Lower lobe of right lung (tissue), 2 donors: ENCODE data around the gene MPZL3. TPM values are rescaled to one million over a fixed set of nuclear protein-coding genes. Genes with fewer than 3 reads are reported as not detected.

ENCODE experiments used
- ATAC-seq, 2 donors: fragments of 200-7000 bp; cut with Tn5 transposase; one replicate each; pipeline ENCODE4 v1.9.1; 2020 to 2022; ENCODE audit warnings: mild to moderate bottlenecking in 2 of 2, moderate library complexity in 2 of 2
- DNase-seq: peaks from one replicate; pipeline ENCODE4 v3.0.0-alpha.2; 2020
- H3K27ac ChIP-seq: fragments of 200-600 bp; one replicate; pipeline ENCODE4 v1.8.0; 2022
- H3K27me3 ChIP-seq: fragments of 200-600 bp; one replicate; pipeline ENCODE4 v1.8.0; 2022; ENCODE audit warnings: low read depth
- H3K36me3 ChIP-seq: fragments of 200-600 bp; one replicate; pipeline ENCODE4 v1.8.0; 2022; ENCODE audit warnings: mild to moderate bottlenecking
- H3K4me1 ChIP-seq: fragments of 200-600 bp; one replicate; pipeline ENCODE4 v1.8.0; 2022
- H3K4me3 ChIP-seq: fragments of 200-600 bp; one replicate; pipeline ENCODE4 v1.8.0; 2022; ENCODE audit warnings: mild to moderate bottlenecking
- H3K9me3 ChIP-seq: fragments of 200-600 bp; one replicate; pipeline ENCODE4 v1.8.0; 2022
- intact Hi-C: fragments of 100-400 bp; cut with DNase I; formaldehyde crosslinking; loops from one replicate; pipeline ENCODE4 v1.11.0; 2022
- total RNA-seq: library from RNA; stranded (reverse); fragmentation: NEBNext Ultra II Directional; extraction: Animal tissue kit (Norgen Biotek cat#: 25700); gene quantifications from one replicate; pipeline ENCODE4 v1.2.1, GENCODE V29; 2021
- TF ChIP-seq, protein P1 (sequence below): fragments of 200-600 bp; IDR thresholded peaks from one replicate; pipeline ENCODE4 v1.8.0; 2022; ENCODE audit warnings: antibody characterized with exemption, mild to moderate bottlenecking
- donor health status: DM: no; HTN: yes; CAD: no; lungs with severe emphysema.

MPZL3 gene
- total RNA-seq, 1 donor from 2014 or later, result 12.8 TPM

DNA sequence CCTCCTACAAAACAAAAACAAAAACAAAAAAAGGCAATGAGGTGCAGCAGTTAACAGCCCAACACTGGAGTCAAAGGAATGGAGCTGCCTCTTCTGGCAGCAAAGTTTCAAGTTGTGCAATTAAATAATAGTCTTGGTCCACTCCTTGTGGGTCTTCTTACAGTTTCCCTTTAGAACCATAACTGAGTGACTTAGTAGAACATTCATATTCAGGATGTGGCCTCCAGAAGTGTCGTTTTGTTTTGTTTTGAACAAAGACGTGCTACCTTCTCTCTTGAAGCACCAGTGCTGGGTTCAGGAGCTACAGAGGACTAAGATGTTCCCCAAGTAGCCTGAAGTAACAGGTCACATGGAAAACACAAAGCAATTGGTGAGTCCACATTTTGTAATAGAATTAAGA, 25.4 kb downstream of the MPZL3 start:
- peak overlapping the region; percentile 63 for H3K27ac ChIP-seq
- TF ChIP-seq, protein P1, sequence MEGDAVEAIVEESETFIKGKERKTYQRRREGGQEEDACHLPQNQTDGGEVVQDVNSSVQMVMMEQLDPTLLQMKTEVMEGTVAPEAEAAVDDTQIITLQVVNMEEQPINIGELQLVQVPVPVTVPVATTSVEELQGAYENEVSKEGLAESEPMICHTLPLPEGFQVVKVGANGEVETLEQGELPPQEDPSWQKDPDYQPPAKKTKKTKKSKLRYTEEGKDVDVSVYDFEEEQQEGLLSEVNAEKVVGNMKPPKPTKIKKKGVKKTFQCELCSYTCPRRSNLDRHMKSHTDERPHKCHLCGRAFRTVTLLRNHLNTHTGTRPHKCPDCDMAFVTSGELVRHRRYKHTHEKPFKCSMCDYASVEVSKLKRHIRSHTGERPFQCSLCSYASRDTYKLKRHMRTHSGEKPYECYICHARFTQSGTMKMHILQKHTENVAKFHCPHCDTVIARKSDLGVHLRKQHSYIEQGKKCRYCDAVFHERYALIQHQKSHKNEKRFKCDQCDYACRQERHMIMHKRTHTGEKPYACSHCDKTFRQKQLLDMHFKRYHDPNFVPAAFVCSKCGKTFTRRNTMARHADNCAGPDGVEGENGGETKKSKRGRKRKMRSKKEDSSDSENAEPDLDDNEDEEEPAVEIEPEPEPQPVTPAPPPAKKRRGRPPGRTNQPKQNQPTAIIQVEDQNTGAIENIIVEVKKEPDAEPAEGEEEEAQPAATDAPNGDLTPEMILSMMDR, result no peak
- H3K4me1 ChIP-seq, result peaks cover 53% of the 10 kb centered on the region
- H3K9me3 ChIP-seq, result no peaks in the 10 kb centered on the region
- H3K27me3 ChIP-seq, result no peaks in the 10 kb centered on the region
- H3K36me3 ChIP-seq, result no peaks in the 10 kb centered on the region
- intact Hi-C loops, result no loop called here
- no peak overlapping the region for H3K4me3 ChIP-seq
- DNase-seq, result no peak
- peak; percentile 6 to 11 for ATAC-seq

DNA sequence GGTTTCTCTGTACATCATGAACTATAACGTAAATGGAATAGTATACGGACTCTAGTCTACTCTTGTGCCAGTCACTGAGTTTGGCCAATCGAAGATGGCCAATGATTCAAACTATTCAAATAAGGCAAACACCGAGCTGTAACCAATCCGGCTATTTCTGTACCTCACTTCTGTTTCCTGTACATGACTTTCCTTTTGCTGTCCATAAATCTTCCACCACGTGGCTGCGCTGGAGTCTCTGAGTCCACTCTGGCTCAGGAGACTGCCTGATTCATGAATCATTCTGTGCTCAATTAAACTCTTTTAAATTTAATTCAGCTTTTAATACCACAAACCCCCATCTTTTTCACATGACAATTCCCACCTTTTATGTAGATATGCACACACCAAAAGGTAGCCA, 25.9 kb downstream of the MPZL3 start:
- Histone ChIP-seq H3K4me3 (no peak overlapping the region), H3K27me3 (no peaks in the 10 kb centered on the region), H3K9me3 (no peaks in the 10 kb centered on the region), H3K36me3 (no peaks in the 10 kb centered on the region), H3K27ac (peak overlapping the region; percentile 63), H3K4me1 (peaks cover 53% of the 10 kb centered on the region)
- intact Hi-C loops, result no loop called here
- DNase-seq, result peak; percentile 54
- ATAC-seq, result no peak
- TF ChIP-seq, protein P1, result no peak

DNA sequence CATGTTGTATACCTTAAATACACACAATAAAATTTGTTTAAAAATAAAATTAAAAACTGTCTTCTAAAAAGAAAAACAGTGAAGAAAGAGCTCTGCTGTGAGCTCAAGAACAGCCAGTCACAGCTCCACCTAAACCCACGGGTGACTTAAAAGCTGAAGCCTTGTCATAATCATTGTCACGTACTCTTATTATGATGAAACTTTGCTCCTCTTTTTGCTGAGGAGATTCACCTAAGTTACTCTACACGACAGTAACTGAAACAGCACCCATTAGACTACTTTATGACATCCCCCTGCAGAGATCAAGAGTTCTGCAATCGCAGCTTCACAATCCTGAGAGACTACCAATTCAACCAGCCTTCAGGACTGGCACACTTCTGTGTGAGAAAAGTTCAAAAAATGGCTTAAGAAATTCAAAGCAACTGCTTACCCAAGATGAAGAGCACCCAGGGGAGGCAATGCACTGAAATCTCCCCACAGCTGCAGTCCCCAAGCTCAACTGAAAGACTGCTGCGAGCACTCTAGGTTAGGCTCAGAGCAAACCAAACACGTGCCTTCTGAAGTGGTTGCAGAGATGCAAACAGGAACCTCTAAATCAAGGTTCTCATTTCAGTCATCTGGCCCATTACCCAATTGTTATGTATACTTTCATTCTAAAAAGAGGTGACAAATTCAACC, 27.5 kb downstream of the MPZL3 start, which contains the start of gene JAML:
Gene JAML, minus strand, starts transcription at position 501 of the 678 bp plus-strand sequence. CDS start 10,145 bp downstream, outside the sequence.
- Histone ChIP-seq H3K9me3 (no peaks in the 10 kb centered on the region), H3K36me3 (no peaks in the 10 kb centered on the region), H3K4me3 (peak within 1 kb of the TSS; percentile 51), H3K27ac (peak within 1 kb of the TSS; percentile 70), H3K4me1 (peaks cover 40% of the 10 kb centered on the region), H3K27me3 (no peaks in the 10 kb centered on the region)
- TF ChIP-seq, protein P1, result no peak
- no peak for DNase-seq
- intact Hi-C loops, result no loop called here
- peak; percentile 62 to 66 for ATAC-seq

DNA sequence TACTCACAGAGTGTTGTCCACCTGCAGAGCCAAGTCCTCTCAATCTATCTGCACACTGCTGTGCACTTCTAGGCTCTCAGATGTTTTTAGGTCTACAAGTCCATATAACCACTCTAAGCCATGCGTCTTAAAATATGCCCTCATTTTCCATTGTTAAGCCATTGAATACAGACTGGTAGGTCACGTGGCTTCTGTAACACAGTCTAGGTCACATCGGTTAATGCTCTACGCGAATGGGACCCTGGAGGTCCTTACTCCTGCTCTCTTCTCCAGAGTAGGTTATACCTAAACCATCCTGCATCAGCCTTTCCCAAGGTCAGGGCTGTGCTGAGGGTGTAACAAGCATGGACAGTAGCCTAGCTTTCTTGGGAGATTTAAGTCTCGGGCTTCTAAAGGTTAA, 28.2 kb downstream of the MPZL3 start:
- intact Hi-C loops, result no loop called here
- H3K27ac ChIP-seq, result peak overlapping the region; percentile 70
- no peaks in the 10 kb centered on the region for H3K9me3 ChIP-seq
- no peaks in the 10 kb centered on the region for H3K27me3 ChIP-seq
- H3K4me3 ChIP-seq, result peak overlapping the region; percentile 51
- DNase-seq, result no peak
- peak in 1 of 2 donors; percentile 23 for ATAC-seq
- H3K36me3 ChIP-seq, result no peaks in the 10 kb centered on the region
- H3K4me1 ChIP-seq, result peaks cover 33% of the 10 kb centered on the region
- TF ChIP-seq, protein P1, result no peak

DNA sequence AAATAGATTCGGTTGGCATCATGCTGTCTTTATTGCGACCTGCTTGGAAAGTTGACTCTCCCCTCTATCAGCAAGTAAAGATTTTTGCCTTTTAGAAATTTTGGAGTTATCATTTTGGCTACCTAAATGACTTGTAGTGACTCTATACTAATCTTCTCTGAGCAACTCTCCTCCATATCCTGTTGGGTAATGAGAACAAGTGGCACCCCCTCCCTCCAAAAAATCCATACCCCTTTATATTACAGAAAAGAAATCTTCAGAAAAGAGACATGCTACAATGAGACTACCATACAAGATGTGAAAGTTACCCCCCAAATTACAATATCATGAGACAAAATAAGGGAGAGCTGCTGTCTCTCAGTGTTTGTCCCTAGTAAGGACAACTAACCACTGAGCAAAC, 28.6 kb downstream of the MPZL3 start:
- Histone ChIP-seq H3K36me3 (no peaks in the 10 kb centered on the region), H3K9me3 (no peaks in the 10 kb centered on the region), H3K27ac (peak overlapping the region; percentile 70), H3K4me3 (peak overlapping the region; percentile 51), H3K27me3 (no peaks in the 10 kb centered on the region), H3K4me1 (peaks cover 31% of the 10 kb centered on the region)
- no peak for ATAC-seq
- intact Hi-C loops, result no loop called here
- DNase-seq, result no peak
- TF ChIP-seq, protein P1, result no peak
